Muscle layer of colon (tissue), 2 donors: ENCODE results near the gene SMCHD1.
"Not testable (repeated sequence)": the region's sequence is repeated elsewhere in the genome, so short reads cannot be mapped to it uniquely, and the experiment has no call there.

ENCODE experiments used
- H3K27ac ChIP-seq: one replicate; pipeline ENCODE4 v1.7.0; 2013; ENCODE audit warnings: low read depth, mild to moderate bottlenecking, low read length, moderate library complexity
- H3K27me3 ChIP-seq, 2 donors: one replicate each; pipeline ENCODE4 v1.7.0; 2013; ENCODE audit warnings: low read length in 2 of 2, mild to moderate bottlenecking in 2 of 2; ENCODE audit not compliant: insufficient read depth in 2 of 2, control insufficient read depth in 1 of 2
- H3K36me3 ChIP-seq: one replicate; pipeline ENCODE4 v1.7.0; 2013; ENCODE audit warnings: mild to moderate bottlenecking, low read length; ENCODE audit not compliant: insufficient read depth
- H3K4me1 ChIP-seq: one replicate; pipeline ENCODE4 v1.7.0; 2013; ENCODE audit warnings: mild to moderate bottlenecking, low read length; ENCODE audit not compliant: insufficient read depth
- H3K4me3 ChIP-seq, 2 donors: one replicate each; pipeline ENCODE4 v1.7.0; 2013; ENCODE audit warnings: low read length in 2 of 2, low read depth in 1 of 2, mild to moderate bottlenecking in 1 of 2, moderate library complexity in 1 of 2
- H3K9ac ChIP-seq: one replicate; pipeline ENCODE4 v1.7.0; 2013; ENCODE audit warnings: low read length
- H3K9me3 ChIP-seq: one replicate; pipeline ENCODE4 v1.7.0; 2013; ENCODE audit warnings: mild to moderate bottlenecking, low read length
- donor health status: abdominal sarcoma.
- donor health status: Adenocarcinoma of cecum.

SMCHD1 gene

DNA sequence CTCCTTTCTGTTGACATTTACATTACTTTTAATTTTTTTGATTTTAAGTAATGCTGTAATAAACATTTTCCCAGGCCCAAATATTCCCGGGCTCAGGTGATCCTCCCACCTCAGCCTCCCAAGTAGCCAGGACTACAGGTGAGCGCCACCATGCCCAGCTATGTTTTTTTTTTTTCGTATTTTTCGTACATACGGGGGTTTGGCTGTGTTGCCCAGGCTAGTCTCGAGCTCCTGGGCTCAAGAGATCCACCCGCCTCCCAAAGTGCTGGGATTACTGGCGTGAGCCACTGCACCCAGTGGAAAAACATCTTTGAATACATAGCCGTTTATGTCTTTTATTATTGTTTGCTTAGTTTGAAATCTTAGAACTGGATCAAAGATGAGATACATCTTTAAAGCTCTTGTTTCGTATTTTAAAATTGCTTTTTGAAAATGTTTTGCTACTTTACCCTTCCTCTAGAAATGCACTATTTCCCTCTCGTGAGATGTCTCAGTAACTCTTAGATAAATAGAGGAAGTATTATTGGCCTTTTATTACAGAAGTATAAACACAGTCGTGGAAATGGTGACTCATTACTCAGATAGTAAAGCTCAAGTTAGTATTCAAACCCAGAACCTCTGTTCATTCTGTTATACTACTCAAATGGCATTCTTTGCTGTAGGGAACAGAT, 2.4 kb downstream of the SMCHD1 start:
- Histone ChIP-seq H3K9ac (peak overlapping the region; percentile 4), H3K4me3 (peak overlapping the region in 1 of 2 donors; percentile 22)

DNA sequence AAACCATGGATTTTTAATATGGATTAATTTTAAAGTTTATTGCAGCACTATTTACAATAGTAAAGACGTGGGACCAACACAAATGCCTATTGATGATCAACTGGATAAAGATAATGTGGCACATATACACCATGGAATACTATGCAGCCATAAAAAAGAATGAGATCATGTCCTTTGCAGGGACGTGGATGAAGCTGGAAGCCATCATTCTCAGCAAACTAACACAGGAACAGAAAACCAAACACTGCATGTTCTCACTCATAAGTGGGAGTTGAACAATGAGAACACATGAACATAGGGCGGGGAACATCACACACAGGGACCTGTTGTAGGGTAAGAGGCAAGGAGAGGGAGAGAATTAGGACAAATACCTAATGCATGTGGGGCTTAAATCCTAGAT, 5.3 kb downstream of the SMCHD1 start:
- not testable (repeated sequence) for H3K27ac ChIP-seq, H3K4me3 ChIP-seq, H3K9me3 ChIP-seq, H3K36me3 ChIP-seq, H3K27me3 ChIP-seq, H3K9ac ChIP-seq
- H3K4me1 ChIP-seq: peaks cover 20% of the 10 kb centered on the region

More for the DNA sequence above, 2.4 kb downstream of the SMCHD1 start:
- Histone ChIP-seq H3K4me1 (peaks cover 26% of the 10 kb centered on the region), H3K9me3 (no peaks in the 10 kb centered on the region), H3K27me3 (no peaks in the 10 kb centered on the region), H3K36me3 (no peaks in the 10 kb centered on the region), H3K27ac (peak overlapping the region; percentile 7)

GRCh38 chr18:2662288-2662687, 6.8 kb downstream of the SMCHD1 start:
- H3K27me3 ChIP-seq, H3K4me3 ChIP-seq, H3K9me3 ChIP-seq, H3K9ac ChIP-seq, H3K27ac ChIP-seq, H3K36me3 ChIP-seq: not testable (repeated sequence)
- H3K4me1 ChIP-seq: peaks cover 17% of the 10 kb centered on the region

DNA sequence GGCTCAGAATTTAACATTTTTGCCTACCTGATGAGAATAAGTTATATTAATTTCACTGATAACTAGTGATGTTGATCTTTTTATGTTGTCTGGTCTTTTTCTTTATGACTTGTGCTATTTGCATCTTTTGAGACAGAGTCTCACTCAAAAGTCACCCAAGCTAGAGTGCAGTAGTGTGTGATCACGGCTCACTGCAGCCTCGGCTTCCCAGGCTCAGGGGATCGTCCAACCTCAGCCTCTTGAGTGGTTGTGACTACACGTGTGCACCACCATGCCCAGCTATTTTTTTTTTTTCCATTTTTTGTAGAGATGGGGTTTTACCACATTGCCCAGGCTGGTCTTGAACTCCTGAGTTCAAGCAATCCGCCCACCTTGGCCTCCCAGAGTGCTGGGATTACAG, 7.5 kb downstream of the SMCHD1 start:
- no peak overlapping the region for H3K4me3 ChIP-seq
- peaks cover 10% of the 10 kb centered on the region for H3K36me3 ChIP-seq
- H3K9ac ChIP-seq: no peak overlapping the region
- no peak overlapping the region for H3K27ac ChIP-seq
- no peaks in the 10 kb centered on the region for H3K9me3 ChIP-seq
- H3K27me3 ChIP-seq: no peaks in the 10 kb centered on the region
- H3K4me1 ChIP-seq: peaks cover 12% of the 10 kb centered on the region

GRCh38 chr18:2672410-2672809, 16.9 kb downstream of the SMCHD1 start:
- Histone ChIP-seq H3K4me1 (no peaks in the 10 kb centered on the region), H3K27me3 (no peaks in the 10 kb centered on the region), H3K36me3 (peaks cover 59% of the 10 kb centered on the region), H3K27ac (no peak overlapping the region), H3K4me3 (no peak overlapping the region), H3K9ac (no peak overlapping the region), H3K9me3 (no peaks in the 10 kb centered on the region)

- H3K27ac ChIP-seq: no peak overlapping the region
- peaks cover 58% of the 10 kb centered on the region for H3K36me3 ChIP-seq
- no peaks in the 10 kb centered on the region for H3K27me3 ChIP-seq
- no peaks in the 10 kb centered on the region for H3K4me1 ChIP-seq
- H3K4me3 ChIP-seq: no peak overlapping the region
- no peaks in the 10 kb centered on the region for H3K9me3 ChIP-seq
- H3K9ac ChIP-seq: no peak overlapping the region
Measured at GRCh38 chr18:2672872-2673271, 17.3 kb downstream of the SMCHD1 start.

- not testable (repeated sequence) for H3K27me3 ChIP-seq, H3K27ac ChIP-seq, H3K4me1 ChIP-seq, H3K9ac ChIP-seq, H3K9me3 ChIP-seq, H3K4me3 ChIP-seq
- H3K36me3 ChIP-seq: peaks cover 17% of the 10 kb centered on the region
Measured at GRCh38 chr18:2678933-2679332, 23.4 kb downstream of the SMCHD1 start.

DNA sequence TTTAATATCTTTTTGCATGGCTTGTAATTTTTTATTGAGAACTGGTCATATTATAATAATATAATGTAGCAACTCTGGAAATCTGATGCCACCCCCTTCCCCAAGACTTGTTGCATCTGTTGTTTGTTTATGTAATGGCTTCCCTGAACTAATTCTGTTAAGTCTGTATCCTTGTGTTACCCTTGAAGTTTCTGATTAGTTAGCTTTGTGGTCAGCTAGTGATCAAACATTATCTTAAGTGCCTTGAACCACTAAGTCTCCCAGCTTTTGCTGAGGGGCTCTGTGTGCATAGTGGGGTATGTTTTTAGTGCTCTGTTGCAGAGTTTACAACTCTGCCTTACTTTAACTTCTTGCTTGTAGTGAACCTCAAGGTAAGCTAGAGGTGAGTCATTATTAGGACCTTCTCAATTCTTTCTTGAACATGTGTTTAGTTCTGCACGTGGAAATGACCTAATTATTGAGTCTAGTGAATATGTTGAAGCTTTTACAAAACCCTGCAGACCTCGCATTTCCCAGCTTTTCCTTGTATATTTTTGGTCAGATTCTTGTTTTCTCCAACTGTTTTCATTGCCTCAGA, 24.8 kb downstream of the SMCHD1 start:
- no peak overlapping the region for H3K9ac ChIP-seq
- H3K9me3 ChIP-seq: no peaks in the 10 kb centered on the region
- no peaks in the 10 kb centered on the region for H3K27me3 ChIP-seq
- peaks cover 10% of the 10 kb centered on the region for H3K36me3 ChIP-seq
- no peak overlapping the region for H3K27ac ChIP-seq
- no peak overlapping the region for H3K4me3 ChIP-seq
- no peaks in the 10 kb centered on the region for H3K4me1 ChIP-seq

- Histone ChIP-seq H3K27ac (no peak overlapping the region), H3K4me3 (no peak overlapping the region), H3K9ac (no peak overlapping the region), H3K4me1 (no peaks in the 10 kb centered on the region), H3K27me3 (no peaks in the 10 kb centered on the region), H3K36me3 (peaks cover 6% of the 10 kb centered on the region), H3K9me3 (no peaks in the 10 kb centered on the region)
Measured at GRCh38 chr18:2681993-2682603, 26.6 kb downstream of the SMCHD1 start.

- Histone ChIP-seq H3K27ac (no peak overlapping the region), H3K9ac (no peak overlapping the region), H3K27me3 (no peaks in the 10 kb centered on the region), H3K9me3 (no peaks in the 10 kb centered on the region), H3K4me3 (no peak overlapping the region), H3K4me1 (no peaks in the 10 kb centered on the region), H3K36me3 (peaks cover 6% of the 10 kb centered on the region)
Measured at GRCh38 chr18:2683055-2683454, 27.5 kb downstream of the SMCHD1 start.

DNA sequence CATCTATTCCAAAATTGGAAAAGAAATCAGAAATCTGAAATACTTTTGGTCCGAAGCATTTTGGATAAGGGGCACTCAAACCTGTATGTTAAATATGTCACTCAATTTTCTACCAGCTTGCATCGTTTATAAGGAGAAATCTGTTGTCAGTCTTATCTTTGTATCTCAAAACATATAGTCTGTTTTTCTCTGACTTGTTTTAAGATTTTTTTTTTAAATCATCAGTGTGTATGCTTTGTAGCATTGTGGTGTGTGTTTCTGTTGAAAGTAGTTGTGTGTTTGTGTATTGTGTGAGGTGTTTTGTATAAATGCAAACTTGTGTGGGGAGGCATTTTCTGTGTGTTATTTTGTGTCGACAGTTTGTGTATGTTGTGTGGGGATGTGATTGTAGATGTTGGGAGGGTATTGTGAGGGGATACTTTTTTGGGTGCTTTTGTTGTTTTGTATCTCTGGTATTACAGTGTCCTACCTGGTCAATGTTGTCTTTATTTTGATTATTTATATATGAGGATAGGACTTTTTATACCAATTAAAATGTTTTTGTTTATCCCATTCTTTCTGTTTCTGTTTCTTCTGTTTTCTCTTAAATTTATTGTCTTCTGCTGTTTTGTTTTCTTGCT, 30.9 kb downstream of the SMCHD1 start:
- Histone ChIP-seq H3K4me1 (no peaks in the 10 kb centered on the region), H3K4me3 (no peak overlapping the region), H3K9ac (no peak overlapping the region), H3K27me3 (no peaks in the 10 kb centered on the region), H3K36me3 (peaks cover 5% of the 10 kb centered on the region), H3K9me3 (no peaks in the 10 kb centered on the region), H3K27ac (no peak overlapping the region)
